HepG2 (cell line): ENCODE results near the gene IQCN. TPM values are rescaled to one million over a fixed set of nuclear protein-coding genes. Genes with fewer than 3 reads are reported as not detected.

Experiments used
- ATF6 ChIP-seq: sonication (generic); formaldehyde crosslinking; conservative IDR thresholded peaks from 2 replicates; pipeline ENCODE4 v1.4.0; 2020; ENCODE audit warnings: missing genetic modification reagents
- ATRX ChIP-seq: sonication (generic); formaldehyde crosslinking; IDR thresholded peaks from 2 replicates; pipeline ENCODE4 v1.4.0; 2020; ENCODE audit warnings: missing genetic modification reagents, borderline replicate concordance
- E2F1 ChIP-seq: sonication (generic); formaldehyde crosslinking; IDR thresholded peaks from 2 replicates; pipeline ENCODE4 v1.5.0; 2020; ENCODE audit warnings: missing genetic modification reagents
- FOXP1 ChIP-seq, 2 experiments: fragments of 450-650 bp in 1 of 2; IDR thresholded peaks; 2 replicates each; pipeline ENCODE4 v1.6.1; 2017 to 2018; ENCODE audit warnings: antibody characterized with exemption in 1 of 2
- HES4 ChIP-seq: sonication (generic); formaldehyde crosslinking; IDR thresholded peaks from 2 replicates; pipeline ENCODE4 v1.9.0; 2021; ENCODE audit warnings: mild to moderate bottlenecking, missing genetic modification reagents, borderline replicate concordance
- HNRNPL ChIP-seq: fragments of 200-400 bp; formaldehyde crosslinking; IDR thresholded peaks from 2 replicates; pipeline ENCODE4 v1.6.1; 2017; ENCODE audit warnings: mild to moderate bottlenecking, low read depth, low read length
- NCOA1 ChIP-seq: sonication (generic); formaldehyde crosslinking; IDR thresholded peaks from 2 replicates; pipeline ENCODE4 v1.9.0; 2021; ENCODE audit warnings: missing genetic modification reagents
- PHF8 ChIP-seq: sonication (generic); formaldehyde crosslinking; IDR thresholded peaks from 2 replicates; pipeline ENCODE4 v1.5.0; 2020; ENCODE audit warnings: missing genetic modification reagents
- ZNF256 ChIP-seq: sonication (generic); formaldehyde crosslinking; conservative IDR thresholded peaks from 2 replicates; pipeline ENCODE4 v1.4.0; 2020; ENCODE audit warnings: missing genetic modification reagents
- ZNF556 ChIP-seq: sonication (generic); formaldehyde crosslinking; IDR thresholded peaks from 2 replicates; pipeline ENCODE4 v1.4.0; 2020; ENCODE audit warnings: mild to moderate bottlenecking, missing genetic modification reagents, borderline replicate concordance
- ZSCAN22 ChIP-seq: sonication (generic); formaldehyde crosslinking; IDR thresholded peaks from 2 replicates; pipeline ENCODE4 v1.4.0; 2020; ENCODE audit warnings: mild to moderate bottlenecking, missing genetic modification reagents
- polyA plus RNA-seq, 8 experiments: library from polyadenylated mRNA; depleted of rRNA in 3 of 8; stranded (reverse) in 7 of 8; unstranded in 1 of 8; fragments of >200 nt; fragmentation: Illumina TruSeq in 4 of 8; extraction: Trizol in 4 of 8; gene quantifications; 2 replicates each; pipeline versions ENCODE4 v1.2.1 to v1.2.3, GENCODE V29; 2011 to 2016; ENCODE audit warnings: low read depth in 4 of 8, missing spikeins in 1 of 8, mixed read lengths in 1 of 8; ENCODE audit not compliant: insufficient read depth in 1 of 8
- total RNA-seq, 5 experiments: library from RNA; depleted of rRNA; stranded (reverse); fragments of >200 nt; fragmentation: Illumina TruSeq; extraction: Trizol; gene quantifications; 2 replicates each; pipeline ENCODE4 v1.2.3, GENCODE V29; 2016; ENCODE audit warnings: low read depth in 1 of 5
- TF ChIP-seq, protein P1 (sequence below): sonication (generic); formaldehyde crosslinking; IDR thresholded peaks from 2 replicates; pipeline ENCODE4 v1.5.0; 2020; ENCODE audit warnings: mild to moderate bottlenecking, missing genetic modification reagents
- TF ChIP-seq, protein P2 (sequence below): sonication (generic); formaldehyde crosslinking; IDR thresholded peaks from 2 replicates; pipeline ENCODE4 v1.4.0; 2020; ENCODE audit warnings: missing genetic modification reagents
- TF ChIP-seq, protein P3 (sequence below): sonication (generic); formaldehyde crosslinking; IDR thresholded peaks from 2 replicates; pipeline ENCODE4 v1.8.0; 2022; ENCODE audit warnings: missing genetic modification reagents, low read depth, mild to moderate bottlenecking, borderline replicate concordance

The IQCN gene
- total and polyA plus RNA-seq, 2 of the 13 experiments (the other 11 are each of a cell fraction or from before 2014, with no cell fraction given) = 0.04 to 0.18 TPM

DNA sequence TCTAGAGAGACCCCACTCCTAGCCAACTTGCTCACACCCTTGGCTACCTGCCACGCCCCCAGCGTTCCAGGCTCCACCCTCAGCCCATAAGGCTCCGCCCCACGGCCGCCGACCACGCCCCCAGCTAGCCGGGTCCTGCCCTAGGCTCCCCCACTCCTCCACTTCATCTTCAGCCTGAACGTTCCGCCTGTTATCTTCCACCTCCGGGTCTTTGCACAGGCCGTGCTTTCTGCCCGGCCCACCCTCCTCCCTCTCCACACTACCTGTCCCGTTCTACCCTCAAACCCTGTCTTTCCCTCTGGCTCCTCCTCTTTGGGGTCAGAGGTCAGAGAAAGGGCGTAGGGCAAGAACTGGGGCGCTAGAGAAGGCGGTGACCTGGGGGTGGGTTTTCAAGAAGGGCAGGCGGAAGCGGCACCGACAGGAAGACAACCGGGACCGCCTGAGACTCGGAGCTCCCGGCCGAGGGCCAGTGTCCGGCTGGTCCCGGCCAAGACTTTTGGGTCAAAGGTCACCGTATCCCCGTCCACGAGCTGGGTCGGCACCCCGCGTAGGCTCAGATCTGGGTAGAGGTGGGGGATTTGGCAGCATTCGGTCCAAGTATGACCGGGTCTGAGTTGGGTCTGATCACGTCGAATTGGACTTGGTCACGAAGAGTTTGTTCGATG lies 50.3 kb downstream of the IQCN start (continued):
- 0 out of 2 replicates have a peak, but pooled peaks have one; percentile 21 for TF ChIP-seq NCOA1 (CRISPR knock-in tag)
- TF ChIP-seq ATRX (CRISPR knock-in tag) = no peak
- TF ChIP-seq, protein P1, sequence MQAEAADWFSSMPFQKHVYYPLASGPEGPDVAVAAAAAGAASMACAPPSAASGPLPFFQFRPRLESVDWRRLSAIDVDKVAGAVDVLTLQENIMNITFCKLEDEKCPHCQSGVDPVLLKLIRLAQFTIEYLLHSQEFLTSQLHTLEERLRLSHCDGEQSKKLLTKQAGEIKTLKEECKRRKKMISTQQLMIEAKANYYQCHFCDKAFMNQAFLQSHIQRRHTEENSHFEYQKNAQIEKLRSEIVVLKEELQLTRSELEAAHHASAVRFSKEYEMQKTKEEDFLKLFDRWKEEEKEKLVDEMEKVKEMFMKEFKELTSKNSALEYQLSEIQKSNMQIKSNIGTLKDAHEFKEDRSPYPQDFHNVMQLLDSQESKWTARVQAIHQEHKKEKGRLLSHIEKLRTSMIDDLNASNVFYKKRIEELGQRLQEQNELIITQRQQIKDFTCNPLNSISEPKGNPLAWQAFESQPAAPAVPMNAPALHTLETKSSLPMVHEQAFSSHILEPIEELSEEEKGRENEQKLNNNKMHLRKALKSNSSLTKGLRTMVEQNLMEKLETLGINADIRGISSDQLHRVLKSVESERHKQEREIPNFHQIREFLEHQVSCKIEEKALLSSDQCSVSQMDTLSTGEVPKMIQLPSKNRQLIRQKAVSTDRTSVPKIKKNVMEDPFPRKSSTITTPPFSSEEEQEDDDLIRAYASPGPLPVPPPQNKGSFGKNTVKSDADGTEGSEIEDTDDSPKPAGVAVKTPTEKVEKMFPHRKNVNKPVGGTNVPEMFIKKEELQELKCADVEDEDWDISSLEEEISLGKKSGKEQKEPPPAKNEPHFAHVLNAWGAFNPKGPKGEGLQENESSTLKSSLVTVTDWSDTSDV = no peak
- no peak for TF ChIP-seq ATF6 (CRISPR knock-in tag)
- TF ChIP-seq, protein P2, sequence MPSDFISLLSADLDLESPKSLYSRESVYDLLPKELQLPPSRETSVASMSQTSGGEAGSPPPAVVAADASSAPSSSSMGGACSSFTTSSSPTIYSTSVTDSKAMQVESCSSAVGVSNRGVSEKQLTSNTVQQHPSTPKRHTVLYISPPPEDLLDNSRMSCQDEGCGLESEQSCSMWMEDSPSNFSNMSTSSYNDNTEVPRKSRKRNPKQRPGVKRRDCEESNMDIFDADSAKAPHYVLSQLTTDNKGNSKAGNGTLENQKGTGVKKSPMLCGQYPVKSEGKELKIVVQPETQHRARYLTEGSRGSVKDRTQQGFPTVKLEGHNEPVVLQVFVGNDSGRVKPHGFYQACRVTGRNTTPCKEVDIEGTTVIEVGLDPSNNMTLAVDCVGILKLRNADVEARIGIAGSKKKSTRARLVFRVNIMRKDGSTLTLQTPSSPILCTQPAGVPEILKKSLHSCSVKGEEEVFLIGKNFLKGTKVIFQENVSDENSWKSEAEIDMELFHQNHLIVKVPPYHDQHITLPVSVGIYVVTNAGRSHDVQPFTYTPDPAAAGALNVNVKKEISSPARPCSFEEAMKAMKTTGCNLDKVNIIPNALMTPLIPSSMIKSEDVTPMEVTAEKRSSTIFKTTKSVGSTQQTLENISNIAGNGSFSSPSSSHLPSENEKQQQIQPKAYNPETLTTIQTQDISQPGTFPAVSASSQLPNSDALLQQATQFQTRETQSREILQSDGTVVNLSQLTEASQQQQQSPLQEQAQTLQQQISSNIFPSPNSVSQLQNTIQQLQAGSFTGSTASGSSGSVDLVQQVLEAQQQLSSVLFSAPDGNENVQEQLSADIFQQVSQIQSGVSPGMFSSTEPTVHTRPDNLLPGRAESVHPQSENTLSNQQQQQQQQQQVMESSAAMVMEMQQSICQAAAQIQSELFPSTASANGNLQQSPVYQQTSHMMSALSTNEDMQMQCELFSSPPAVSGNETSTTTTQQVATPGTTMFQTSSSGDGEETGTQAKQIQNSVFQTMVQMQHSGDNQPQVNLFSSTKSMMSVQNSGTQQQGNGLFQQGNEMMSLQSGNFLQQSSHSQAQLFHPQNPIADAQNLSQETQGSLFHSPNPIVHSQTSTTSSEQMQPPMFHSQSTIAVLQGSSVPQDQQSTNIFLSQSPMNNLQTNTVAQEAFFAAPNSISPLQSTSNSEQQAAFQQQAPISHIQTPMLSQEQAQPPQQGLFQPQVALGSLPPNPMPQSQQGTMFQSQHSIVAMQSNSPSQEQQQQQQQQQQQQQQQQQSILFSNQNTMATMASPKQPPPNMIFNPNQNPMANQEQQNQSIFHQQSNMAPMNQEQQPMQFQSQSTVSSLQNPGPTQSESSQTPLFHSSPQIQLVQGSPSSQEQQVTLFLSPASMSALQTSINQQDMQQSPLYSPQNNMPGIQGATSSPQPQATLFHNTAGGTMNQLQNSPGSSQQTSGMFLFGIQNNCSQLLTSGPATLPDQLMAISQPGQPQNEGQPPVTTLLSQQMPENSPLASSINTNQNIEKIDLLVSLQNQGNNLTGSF = no peak
- no peak for TF ChIP-seq FOXP1 (IDR thresholded peaks at IDR 0.05)
- TF ChIP-seq FOXP1 (CRISPR knock-in tag; IDR thresholded peaks at IDR 0.05) = no peak
- TF ChIP-seq E2F1 (CRISPR knock-in tag) = no peak
- TF ChIP-seq ZSCAN22 (CRISPR knock-in tag) = no peak; the same call in 1 of the 2 replicates
- TF ChIP-seq ZNF256 (CRISPR knock-in tag) = no peak
- TF ChIP-seq ZNF556 (CRISPR knock-in tag) = peak; percentile 62; the same call in 1 of the 2 replicates
- no peak for TF ChIP-seq HES4
- TF ChIP-seq HNRNPL = no peak
- peak; percentile 39; the same call in 1 of the 2 replicates for TF ChIP-seq PHF8
- TF ChIP-seq, protein P3, sequence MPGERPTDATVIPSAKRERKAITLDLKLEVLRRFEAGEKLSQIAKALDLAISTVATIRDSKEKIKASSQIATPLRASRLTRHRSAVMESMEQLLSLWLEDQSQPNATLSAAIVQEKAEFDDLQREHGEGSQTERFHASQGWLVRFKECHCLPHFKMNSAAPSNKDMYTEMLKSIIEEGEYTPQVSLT (CRISPR knock-in tag) = no peak
